Measurements from ENCODE around the gene CCL28.
"Not testable (repeated sequence)": the region's sequence is repeated elsewhere in the genome, so short reads cannot be mapped to it uniquely, and the experiment has no call there.

CCL28 gene, protein sequence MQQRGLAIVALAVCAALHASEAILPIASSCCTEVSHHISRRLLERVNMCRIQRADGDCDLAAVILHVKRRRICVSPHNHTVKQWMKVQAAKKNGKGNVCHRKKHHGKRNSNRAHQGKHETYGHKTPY

DNA sequence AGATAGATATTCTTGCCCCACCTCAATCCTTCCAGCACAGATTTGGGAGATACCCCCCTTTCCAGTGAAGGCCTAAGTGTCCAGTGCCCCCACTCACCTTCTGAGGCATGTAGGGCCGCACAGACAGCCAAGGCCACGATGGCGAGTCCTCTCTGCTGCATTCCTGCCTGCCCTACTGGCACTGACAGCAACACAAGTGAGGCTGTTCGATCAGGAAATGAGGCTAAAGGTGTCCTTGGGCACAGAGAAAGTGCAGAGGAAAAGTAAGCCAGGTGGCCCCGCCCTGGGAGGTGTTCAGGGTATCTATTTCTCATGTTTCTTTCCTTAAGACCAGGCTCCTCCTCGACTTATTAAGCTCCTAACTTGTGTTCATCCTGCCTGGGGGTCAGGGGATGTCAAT is at the start of gene CCL28:
TSS of gene CCL28 (minus strand) at position 236 of the 400 bp plus-strand sequence. CDS start at position 161, 75 bp downstream.
- H3K36me3 ChIP-seq (replicated peaks): no peaks in the 10 kb centered on the region
- DNase-seq: no peak
- in situ Hi-C loops (cut with HindIII; ENCODE audit: low pct_ligation_motif_present, low sequenced_read_pairs): no loop called here
- TF ChIP-seq, protein P1, sequence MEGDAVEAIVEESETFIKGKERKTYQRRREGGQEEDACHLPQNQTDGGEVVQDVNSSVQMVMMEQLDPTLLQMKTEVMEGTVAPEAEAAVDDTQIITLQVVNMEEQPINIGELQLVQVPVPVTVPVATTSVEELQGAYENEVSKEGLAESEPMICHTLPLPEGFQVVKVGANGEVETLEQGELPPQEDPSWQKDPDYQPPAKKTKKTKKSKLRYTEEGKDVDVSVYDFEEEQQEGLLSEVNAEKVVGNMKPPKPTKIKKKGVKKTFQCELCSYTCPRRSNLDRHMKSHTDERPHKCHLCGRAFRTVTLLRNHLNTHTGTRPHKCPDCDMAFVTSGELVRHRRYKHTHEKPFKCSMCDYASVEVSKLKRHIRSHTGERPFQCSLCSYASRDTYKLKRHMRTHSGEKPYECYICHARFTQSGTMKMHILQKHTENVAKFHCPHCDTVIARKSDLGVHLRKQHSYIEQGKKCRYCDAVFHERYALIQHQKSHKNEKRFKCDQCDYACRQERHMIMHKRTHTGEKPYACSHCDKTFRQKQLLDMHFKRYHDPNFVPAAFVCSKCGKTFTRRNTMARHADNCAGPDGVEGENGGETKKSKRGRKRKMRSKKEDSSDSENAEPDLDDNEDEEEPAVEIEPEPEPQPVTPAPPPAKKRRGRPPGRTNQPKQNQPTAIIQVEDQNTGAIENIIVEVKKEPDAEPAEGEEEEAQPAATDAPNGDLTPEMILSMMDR (IDR thresholded peaks at IDR 0.05; ENCODE audit: low read depth, low read length, missing control alignments): no peak
- no peak within 1 kb of the TSS for H3K4me3 ChIP-seq (ENCODE audit: low read depth, low read length)
- H3K27ac ChIP-seq: no peak within 1 kb of the TSS
- no peaks in the 10 kb centered on the region for H3K27me3 ChIP-seq (replicated peaks)

DNA sequence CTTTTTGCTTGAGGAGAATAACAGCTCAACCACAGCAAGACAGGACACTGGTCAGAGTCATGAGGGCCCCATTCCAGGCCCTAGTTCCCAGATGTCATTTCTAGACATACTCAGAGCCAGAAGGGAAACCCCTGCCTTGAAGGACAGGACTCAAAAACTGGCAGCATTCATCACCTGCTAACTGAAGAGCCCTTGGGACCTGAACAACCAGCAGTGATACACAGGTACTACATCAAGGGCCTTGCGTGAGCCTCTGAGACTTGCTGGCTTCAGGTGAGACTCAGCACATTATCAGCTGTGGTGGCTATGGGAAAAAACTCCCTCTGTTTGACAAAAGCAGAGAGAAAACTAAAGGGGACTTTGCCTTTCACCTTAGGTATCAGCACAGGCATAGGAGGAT is 48.9 kb upstream of the CCL28 start:
- no peak for DNase-seq
- in situ Hi-C loops (cut with HindIII; ENCODE audit: low pct_ligation_motif_present, low sequenced_read_pairs): no loop called here
- Histone ChIP-seq H3K27me3 (replicated peaks) (no peaks in the 10 kb centered on the region), H3K27ac (no peak overlapping the region), H3K4me3 (ENCODE audit: low read depth, low read length) (no peak overlapping the region), H3K36me3 (replicated peaks) (peaks cover 3% of the 10 kb centered on the region)
- TF ChIP-seq, protein P1 (IDR thresholded peaks at IDR 0.05; ENCODE audit: low read depth, low read length, missing control alignments): no peak

DNA sequence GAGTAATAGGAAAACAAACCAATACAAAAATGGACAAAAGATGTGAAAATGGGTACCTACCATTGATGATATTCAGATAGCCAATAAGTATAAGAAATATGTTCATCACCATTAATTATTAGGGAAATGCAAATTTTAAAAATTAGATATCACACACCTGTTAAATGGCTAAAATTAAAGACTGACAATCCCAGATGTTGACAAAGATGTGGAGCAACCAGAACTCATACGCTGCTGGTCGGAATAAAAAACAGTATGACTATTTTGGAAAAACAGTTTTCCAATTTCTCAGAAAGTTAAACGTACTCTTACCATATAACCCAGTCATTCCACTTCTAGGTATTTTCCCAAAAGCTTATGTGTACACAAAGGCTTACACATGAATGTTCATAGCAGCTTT is 44.4 kb upstream of the CCL28 start:
- Histone ChIP-seq H3K27ac (no peak overlapping the region), H3K4me3 (ENCODE audit: low read depth, low read length) (no peak overlapping the region), H3K27me3 (replicated peaks) (no peaks in the 10 kb centered on the region), H3K36me3 (replicated peaks) (peaks cover 11% of the 10 kb centered on the region)
- no peak for DNase-seq
- TF ChIP-seq, protein P1 (IDR thresholded peaks at IDR 0.05; ENCODE audit: low read depth, low read length, missing control alignments): no peak
- in situ Hi-C loops (cut with HindIII; ENCODE audit: low pct_ligation_motif_present, low sequenced_read_pairs): no loop called here

GRCh38 chr5:43441575-43441974 is 29.4 kb upstream of the CCL28 start:
- H3K27ac ChIP-seq; H3K27me3 ChIP-seq (replicated peaks); in situ Hi-C loops (cut with HindIII; ENCODE audit: low pct_ligation_motif_present, low sequenced_read_pairs); DNase-seq; H3K4me3 ChIP-seq (ENCODE audit: low read depth, low read length); H3K36me3 ChIP-seq (replicated peaks): not testable (repeated sequence)

GRCh38 chr5:43437062-43437660 is 25.0 kb upstream of the CCL28 start:
- Histone ChIP-seq H3K4me3 (ENCODE audit: low read depth, low read length) (no peak overlapping the region), H3K27me3 (replicated peaks) (no peaks in the 10 kb centered on the region), H3K27ac (no peak overlapping the region), H3K36me3 (replicated peaks) (no peaks in the 10 kb centered on the region)
- DNase-seq: no peak
- TF ChIP-seq, protein P1 (IDR thresholded peaks at IDR 0.05; ENCODE audit: low read depth, low read length, missing control alignments): no peak
- in situ Hi-C loops (cut with HindIII; ENCODE audit: low pct_ligation_motif_present, low sequenced_read_pairs): no loop called here

DNA sequence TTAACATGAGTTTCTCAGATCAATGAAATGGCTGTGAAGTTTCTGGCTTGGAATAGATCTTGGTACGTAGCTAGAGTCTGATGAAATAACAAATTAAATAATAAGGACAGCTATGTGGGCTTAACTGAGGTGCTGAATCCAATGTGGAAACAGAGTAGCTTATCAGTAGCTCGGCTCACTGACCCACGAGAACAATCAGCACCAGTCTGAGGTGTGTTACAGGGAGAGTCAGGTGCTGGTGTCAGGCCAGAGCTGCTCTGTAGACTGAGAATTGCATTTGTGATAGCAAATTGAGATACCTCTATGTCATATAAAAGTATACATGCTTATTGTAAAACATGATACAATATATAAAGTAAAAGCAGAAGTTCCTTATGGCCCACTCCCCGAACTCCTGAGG is 21.2 kb upstream of the CCL28 start:
- DNase-seq: no peak
- no peaks in the 10 kb centered on the region for H3K27me3 ChIP-seq (replicated peaks)
- no peaks in the 10 kb centered on the region for H3K36me3 ChIP-seq (replicated peaks)
- no peak overlapping the region for H3K4me3 ChIP-seq (ENCODE audit: low read depth, low read length)
- in situ Hi-C loops (cut with HindIII; ENCODE audit: low pct_ligation_motif_present, low sequenced_read_pairs): no loop called here
- TF ChIP-seq, protein P1 (IDR thresholded peaks at IDR 0.05; ENCODE audit: low read depth, low read length, missing control alignments): no peak
- no peak overlapping the region for H3K27ac ChIP-seq
